Activated T-helper 2 cell treated with anti-CD3 and anti-CD28 coated beads, Interferon-gamma antibody, Interleukin-2, Interleukin-4, amounts not matched to agents 10 μg/mL and 5 μg/mL and 100 μg/mL, durations not matched to agents 14 hours and 24 hours and 36 hours (primary cell): ENCODE data around the gene ARSB. TPM values are rescaled to one million over a fixed set of nuclear protein-coding genes. Genes with fewer than 3 reads are reported as not detected.

Experiments
- DNase-seq: peaks from one replicate; pipeline ENCODE4 v3.0.0; 2021; ENCODE audit warnings: low spot score
- H3K27ac Mint-ChIP-seq: one replicate; pipeline ENCODE4 v1.8.0; 2021; ENCODE audit warnings: mixed read lengths
- H3K27me3 Mint-ChIP-seq: one replicate; pipeline ENCODE4 v1.8.0; 2021; ENCODE audit warnings: low read depth, mixed read lengths
- H3K36me3 Mint-ChIP-seq: one replicate; pipeline ENCODE4 v1.8.0; 2021; ENCODE audit warnings: low read depth, mixed read lengths
- H3K4me1 Mint-ChIP-seq: one replicate; pipeline ENCODE4 v1.8.0; 2021; ENCODE audit warnings: low read depth, mixed read lengths
- H3K4me3 Mint-ChIP-seq: one replicate; pipeline ENCODE4 v1.8.0; 2021; ENCODE audit warnings: low read depth, mild to moderate bottlenecking, moderate library complexity, mixed read lengths
- H3K9me3 Mint-ChIP-seq: one replicate; pipeline ENCODE4 v1.8.0; 2021; ENCODE audit warnings: mixed read lengths
- intact Hi-C: fragments of 100-400 bp; cut with micrococcal nuclease; formaldehyde crosslinking; loops from one replicate; pipeline ENCODE4 v1.15.1; 2023
- total RNA-seq: library from RNA; stranded (reverse); gene quantifications from 2 replicates; pipeline ENCODE4 v1.2.3, GENCODE V29; 2022

ARSB gene
- total RNA-seq, 1 donor from 2014 or later, result 19.6 TPM

- peaks cover 8% of the 10 kb centered on the region for H3K36me3 Mint-ChIP-seq
- peaks cover 9% of the 10 kb centered on the region for H3K4me1 Mint-ChIP-seq
Measured at GRCh38 chr5:78797936-78798672, 187.0 kb downstream of the ARSB start.

GRCh38 chr5:78795757-78796156, 189.4 kb downstream of the ARSB start:
- Mint-ChIP-seq H3K27me3 (no peaks in the 10 kb centered on the region), H3K36me3 (peaks cover 3% of the 10 kb centered on the region), H3K4me1 (peaks cover 9% of the 10 kb centered on the region), H3K9me3 (peaks cover 3% of the 10 kb centered on the region), H3K4me3 (no peak overlapping the region), H3K27ac (no peak overlapping the region)
- intact Hi-C loops, result loop anchor here (5.0 kb wide), 1 partner anchor 38 kb away; no protein-coding TSS in a partner anchor
- no peak for DNase-seq

More at GRCh38 chr5:78797936-78798672, 187.0 kb downstream of the ARSB start:
- H3K27me3 Mint-ChIP-seq, result no peaks in the 10 kb centered on the region
- no peak overlapping the region for H3K4me3 Mint-ChIP-seq
- H3K9me3 Mint-ChIP-seq, result peaks cover 9% of the 10 kb centered on the region
- H3K27ac Mint-ChIP-seq, result no peak overlapping the region
- intact Hi-C loops, result loop anchor here (5.0 kb wide), 1 partner anchor 41 kb away; no protein-coding TSS in a partner anchor
- no peak for DNase-seq

- Mint-ChIP-seq H3K36me3 (no peaks in the 10 kb centered on the region), H3K27me3 (no peaks in the 10 kb centered on the region), H3K4me1 (peaks cover 9% of the 10 kb centered on the region), H3K4me3 (no peak overlapping the region), H3K9me3 (no peaks in the 10 kb centered on the region), H3K27ac (no peak overlapping the region)
- no peak for DNase-seq
- intact Hi-C loops, result loop anchor here (5.0 kb wide), 1 partner anchor 37 kb away; no protein-coding TSS in a partner anchor
Measured at GRCh38 chr5:78794693-78795215, 190.4 kb downstream of the ARSB start.

DNA sequence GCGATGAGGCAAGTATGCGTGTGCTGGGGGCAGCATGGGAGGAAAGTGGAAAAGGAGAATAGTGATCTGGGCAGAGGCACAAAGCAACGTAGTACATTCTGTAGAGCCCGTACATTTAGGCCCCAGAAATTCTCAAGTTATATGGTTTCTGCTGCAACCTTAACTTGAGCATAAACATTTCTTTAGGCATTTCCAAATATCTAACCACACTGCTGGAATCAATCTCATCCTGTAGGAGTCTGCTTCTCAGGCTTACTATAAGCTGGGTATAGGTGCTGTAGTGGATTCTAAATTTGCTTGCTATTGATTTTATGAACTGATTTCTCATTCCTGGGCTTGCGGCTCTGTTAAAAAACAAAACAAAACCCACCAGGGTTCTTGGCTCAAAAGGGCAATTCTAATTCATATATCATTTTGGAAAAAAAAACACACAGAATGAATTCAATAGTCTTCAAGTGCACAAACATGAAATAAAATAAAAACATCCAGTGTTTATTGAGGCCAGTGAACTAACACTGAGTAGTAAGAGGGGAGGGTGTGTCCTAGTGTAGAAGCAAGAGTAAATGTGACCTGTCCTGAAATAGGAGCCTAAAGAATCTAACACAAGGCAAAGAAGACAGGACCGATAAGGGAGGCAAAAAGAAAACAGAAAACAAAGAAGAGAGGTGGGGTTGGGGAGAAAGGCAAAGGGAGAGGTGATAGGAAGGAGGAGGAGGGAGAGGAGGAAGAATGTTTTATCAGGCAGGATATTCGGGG, 191.0 kb downstream of the ARSB start:
- H3K36me3 Mint-ChIP-seq, result no peaks in the 10 kb centered on the region
- H3K4me1 Mint-ChIP-seq, result peaks cover 9% of the 10 kb centered on the region
- no peaks in the 10 kb centered on the region for H3K27me3 Mint-ChIP-seq
- intact Hi-C loops, result no loop called here
- no peak overlapping the region for H3K4me3 Mint-ChIP-seq
- no peak overlapping the region for H3K27ac Mint-ChIP-seq
- no peaks in the 10 kb centered on the region for H3K9me3 Mint-ChIP-seq
- no peak for DNase-seq

GRCh38 chr5:78792345-78793055, 192.6 kb downstream of the ARSB start:
- H3K4me1 Mint-ChIP-seq, result peaks cover 9% of the 10 kb centered on the region
- intact Hi-C loops, result no loop called here
- H3K27me3 Mint-ChIP-seq, result no peaks in the 10 kb centered on the region
- H3K36me3 Mint-ChIP-seq, result no peaks in the 10 kb centered on the region
- no peak overlapping the region for H3K4me3 Mint-ChIP-seq
- DNase-seq, result no peak
- no peak overlapping the region for H3K27ac Mint-ChIP-seq
- no peaks in the 10 kb centered on the region for H3K9me3 Mint-ChIP-seq

DNA sequence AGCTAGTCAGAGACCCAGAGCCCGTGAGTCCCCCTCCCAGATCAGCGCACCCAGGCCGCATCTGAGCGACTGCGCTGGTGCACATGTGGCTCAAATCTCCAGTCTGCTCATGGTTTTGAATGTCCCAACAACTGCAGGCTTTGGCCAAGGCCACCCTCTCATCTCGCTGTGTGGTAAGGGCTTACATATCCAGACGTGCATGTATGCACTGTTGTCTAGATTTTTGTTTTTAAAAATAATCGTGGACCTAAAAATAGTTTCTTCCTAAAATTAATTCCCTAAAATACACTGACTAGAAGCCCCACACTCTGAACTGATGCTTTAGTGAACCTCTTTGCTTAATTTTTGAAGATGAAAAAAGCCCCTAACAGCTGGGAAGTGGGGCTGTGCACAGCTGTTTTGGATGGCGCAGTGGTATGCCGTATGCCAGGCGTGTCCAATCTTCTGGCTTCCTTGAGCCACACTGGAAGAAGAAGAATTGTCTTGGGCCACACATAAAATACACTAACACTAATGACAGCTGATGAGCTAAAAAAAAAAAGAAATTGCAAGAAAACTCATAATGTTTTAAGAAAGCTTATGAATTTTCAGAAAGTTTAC, 193.5 kb downstream of the ARSB start:
- Mint-ChIP-seq H3K4me3 (no peak overlapping the region), H3K4me1 (peaks cover 9% of the 10 kb centered on the region), H3K36me3 (no peaks in the 10 kb centered on the region), H3K9me3 (no peaks in the 10 kb centered on the region), H3K27me3 (no peaks in the 10 kb centered on the region), H3K27ac (no peak overlapping the region)
- intact Hi-C loops, result no loop called here
- no peak for DNase-seq

- intact Hi-C loops, result no loop called here
- Mint-ChIP-seq H3K27me3 (no peaks in the 10 kb centered on the region), H3K4me1 (no peaks in the 10 kb centered on the region), H3K27ac (no peak overlapping the region), H3K36me3 (no peaks in the 10 kb centered on the region), H3K4me3 (no peak overlapping the region), H3K9me3 (no peaks in the 10 kb centered on the region)
- no peak for DNase-seq
Measured at GRCh38 chr5:78787783-78788182, 197.3 kb downstream of the ARSB start.

DNA sequence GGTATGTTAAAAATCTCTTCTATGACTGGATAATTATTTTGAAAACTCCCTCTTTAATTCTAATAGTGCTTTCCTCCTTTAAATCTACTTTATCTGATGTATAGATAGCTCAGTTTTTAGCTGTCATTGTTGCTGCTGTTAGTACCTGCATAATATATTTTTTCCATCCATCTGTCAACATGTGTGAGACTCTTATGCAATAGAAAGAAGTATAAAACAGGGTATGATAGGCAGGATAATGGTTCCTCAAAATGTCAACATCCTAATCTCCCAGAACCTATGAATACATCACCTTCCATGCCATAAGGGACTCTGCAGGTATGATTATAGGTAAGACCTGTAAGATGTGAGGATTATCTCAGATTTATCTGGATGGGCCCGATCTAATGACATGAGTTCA, 199.7 kb downstream of the ARSB start:
- no peaks in the 10 kb centered on the region for H3K9me3 Mint-ChIP-seq
- no peak overlapping the region for H3K4me3 Mint-ChIP-seq
- intact Hi-C loops, result no loop called here
- H3K27me3 Mint-ChIP-seq, result no peaks in the 10 kb centered on the region
- H3K27ac Mint-ChIP-seq, result no peak overlapping the region
- H3K36me3 Mint-ChIP-seq, result no peaks in the 10 kb centered on the region
- no peaks in the 10 kb centered on the region for H3K4me1 Mint-ChIP-seq
- no peak for DNase-seq

- H3K4me3 Mint-ChIP-seq, result no peak overlapping the region
- no peaks in the 10 kb centered on the region for H3K36me3 Mint-ChIP-seq
- no peaks in the 10 kb centered on the region for H3K27me3 Mint-ChIP-seq
- DNase-seq, result no peak
- no peaks in the 10 kb centered on the region for H3K9me3 Mint-ChIP-seq
- intact Hi-C loops, result no loop called here
- H3K4me1 Mint-ChIP-seq, result no peaks in the 10 kb centered on the region
- no peak overlapping the region for H3K27ac Mint-ChIP-seq
Measured at GRCh38 chr5:78783434-78784130, 201.5 kb downstream of the ARSB start.

DNA sequence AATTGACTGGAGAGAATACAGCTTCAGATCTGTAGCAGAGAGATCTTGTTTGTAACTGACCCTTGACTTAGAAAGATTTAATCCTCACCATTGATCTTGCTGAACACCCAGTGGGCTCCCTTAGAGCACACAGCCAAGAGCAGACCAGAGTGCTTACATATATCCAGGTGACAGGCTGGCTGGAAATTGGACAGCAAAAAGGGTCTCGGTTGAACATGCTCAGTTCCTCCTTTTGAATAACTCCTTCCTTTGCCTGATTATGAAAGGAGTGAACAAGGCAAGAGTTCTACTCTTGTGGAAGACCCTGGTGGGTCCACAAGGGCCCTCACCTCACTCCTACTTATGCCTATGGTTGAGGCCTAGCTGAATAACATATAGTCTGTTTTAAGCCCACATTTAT, 202.4 kb downstream of the ARSB start:
- DNase-seq, result no peak
- Mint-ChIP-seq H3K27ac (no peak overlapping the region), H3K4me3 (no peak overlapping the region), H3K36me3 (no peaks in the 10 kb centered on the region), H3K9me3 (no peaks in the 10 kb centered on the region), H3K4me1 (no peaks in the 10 kb centered on the region), H3K27me3 (no peaks in the 10 kb centered on the region)
- intact Hi-C loops, result no loop called here

DNA sequence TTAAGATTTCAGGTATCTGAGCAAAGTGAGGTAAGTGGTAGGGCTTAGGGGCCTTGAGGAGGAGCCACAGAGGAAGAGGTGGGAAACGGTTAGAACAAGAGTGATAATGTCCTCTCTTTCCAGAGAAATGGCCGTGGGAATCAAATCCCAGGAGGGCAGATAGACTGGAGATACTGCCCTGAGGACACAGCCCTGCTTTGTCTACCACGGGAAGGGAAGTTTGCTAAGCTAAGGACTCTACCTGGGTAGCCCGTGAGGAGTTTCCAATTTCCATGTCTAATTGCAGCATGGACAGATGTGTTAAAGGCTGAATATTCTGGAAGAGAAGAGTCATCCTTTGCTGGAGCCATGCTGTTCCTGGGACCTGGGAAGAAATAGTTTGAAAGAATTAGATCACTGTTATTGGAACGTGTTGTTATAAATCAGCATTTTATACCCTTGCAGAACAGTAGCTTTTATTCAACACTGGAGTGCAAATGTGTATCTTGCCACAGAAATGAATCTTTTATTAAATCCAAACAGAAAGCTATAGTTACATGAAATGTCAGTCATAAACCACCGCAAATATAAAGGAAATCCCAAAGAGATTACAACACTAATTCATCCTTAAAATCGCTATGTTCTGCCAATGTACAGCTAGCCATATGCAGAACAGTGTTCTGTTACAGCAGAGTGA, 203.4 kb downstream of the ARSB start:
- no peak for DNase-seq
- Mint-ChIP-seq H3K27me3 (no peaks in the 10 kb centered on the region), H3K4me3 (no peak overlapping the region), H3K27ac (no peak overlapping the region), H3K9me3 (no peaks in the 10 kb centered on the region), H3K4me1 (no peaks in the 10 kb centered on the region), H3K36me3 (no peaks in the 10 kb centered on the region)
- intact Hi-C loops, result no loop called here
